HepG2 (cell line): ENCODE results near the gene GRIN3B. TPM values are rescaled to one million over a fixed set of nuclear protein-coding genes. Genes with fewer than 3 reads are reported as not detected.

Experiments
- AKNA ChIP-seq: sonication (generic); formaldehyde crosslinking; IDR thresholded peaks from 2 replicates; pipeline ENCODE4 v1.4.0; 2020; ENCODE audit warnings: missing genetic modification reagents, borderline replicate concordance
- GLI4 ChIP-seq: sonication (generic); formaldehyde crosslinking; IDR thresholded peaks from 2 replicates; pipeline ENCODE4 v1.5.1; 2020; ENCODE audit warnings: missing genetic modification reagents, mild to moderate bottlenecking, moderate library complexity, borderline replicate concordance
- HINFP ChIP-seq: sonication (generic); formaldehyde crosslinking; IDR thresholded peaks from 2 replicates; pipeline ENCODE4 v1.4.0; 2020; ENCODE audit warnings: low read depth, mild to moderate bottlenecking, missing genetic modification reagents
- HNRNPH1 ChIP-seq: fragments of 200-400 bp; formaldehyde crosslinking; optimal IDR thresholded peaks from 2 replicates; pipeline ENCODE3; 2017; ENCODE audit warnings: mild to moderate bottlenecking, low read depth, low read length
- IRX3 ChIP-seq: sonication (generic); formaldehyde crosslinking; IDR thresholded peaks from 2 replicates; pipeline ENCODE4 v1.8.1; 2023; ENCODE audit warnings: mild to moderate bottlenecking, low read depth, missing genetic modification reagents, borderline replicate concordance
- MAFF ChIP-seq: IDR thresholded peaks from 2 replicates; pipeline ENCODE4 v1.6.1; 2011; ENCODE audit warnings: low read depth, low read length, improper control_type of control experiment
- NR2F2 ChIP-seq: IDR thresholded peaks from 2 replicates; pipeline ENCODE4 v1.6.1; 2012; ENCODE audit warnings: low read depth, inconsistent platforms, borderline replicate concordance
- NRL ChIP-seq: sonication (generic); formaldehyde crosslinking; IDR thresholded peaks from 2 replicates; pipeline ENCODE4 v1.5.0; 2020; ENCODE audit warnings: missing genetic modification reagents, mild to moderate bottlenecking, moderate library complexity, borderline replicate concordance
- PHB2 ChIP-seq: fragments of 450-650 bp; IDR thresholded peaks from 2 replicates; pipeline ENCODE4 v1.6.1; 2018; ENCODE audit not compliant: partially characterized antibody
- SMAD1 ChIP-seq: sonication (generic); formaldehyde crosslinking; IDR thresholded peaks from 2 replicates; pipeline ENCODE4 v1.4.0; 2020; ENCODE audit warnings: missing genetic modification reagents, low read depth, mild to moderate bottlenecking, borderline replicate concordance
- SOX6 ChIP-seq, 2 experiments: fragments of 450-650 bp in 1 of 2; sonication (generic) in 1 of 2; formaldehyde crosslinking in 1 of 2; IDR thresholded peaks; 2 replicates each; pipeline versions ENCODE4 v1.4.0 to v1.6.1; 2017 to 2020; ENCODE audit warnings: antibody characterized with exemption in 1 of 2, mild to moderate bottlenecking in 1 of 2, missing genetic modification reagents in 1 of 2
- TCF7L2 ChIP-seq: IDR thresholded peaks from 2 replicates; pipeline ENCODE4 v1.6.1; 2011; ENCODE audit warnings: mild to moderate bottlenecking, low read depth, low read length, moderate library complexity
- TOE1 ChIP-seq: sonication (generic); formaldehyde crosslinking; IDR thresholded peaks from 2 replicates; pipeline ENCODE4 v1.4.0; 2020; ENCODE audit warnings: mild to moderate bottlenecking, missing genetic modification reagents
- U2AF1 ChIP-seq: fragments of 200-400 bp; formaldehyde crosslinking; optimal IDR thresholded peaks from 2 replicates; pipeline ENCODE3; 2017; ENCODE audit warnings: mild to moderate bottlenecking, low read depth, low read length
- ZBTB1 ChIP-seq: sonication (generic); formaldehyde crosslinking; IDR thresholded peaks from 2 replicates; pipeline ENCODE4 v1.4.0; 2020; ENCODE audit warnings: missing genetic modification reagents, borderline replicate concordance
- ZFX ChIP-seq: sonication (generic); formaldehyde crosslinking; IDR thresholded peaks from 2 replicates; pipeline ENCODE4 v1.4.0; 2020; ENCODE audit warnings: mild to moderate bottlenecking, low read depth, missing genetic modification reagents, moderate library complexity
- ZMYM3 ChIP-seq: sonication (generic); formaldehyde crosslinking; IDR thresholded peaks from 2 replicates; pipeline ENCODE4 v1.5.1; 2020; ENCODE audit warnings: mild to moderate bottlenecking, missing genetic modification reagents
- ZNF138 ChIP-seq: sonication (generic); formaldehyde crosslinking; IDR thresholded peaks from 2 replicates; pipeline ENCODE4 v1.5.0; 2020; ENCODE audit warnings: mild to moderate bottlenecking, low read depth, missing genetic modification reagents
- ZNF326 ChIP-seq: sonication (generic); formaldehyde crosslinking; IDR thresholded peaks from 2 replicates; pipeline ENCODE4 v1.4.0; 2020; ENCODE audit warnings: missing genetic modification reagents, borderline replicate concordance
- ZNF530 ChIP-seq: sonication (generic); formaldehyde crosslinking; IDR thresholded peaks from 2 replicates; pipeline ENCODE4 v1.5.0; 2020; ENCODE audit warnings: low read depth, mild to moderate bottlenecking, missing genetic modification reagents
- ZNF562 ChIP-seq: sonication (generic); formaldehyde crosslinking; IDR thresholded peaks from 2 replicates; pipeline ENCODE4 v1.8.0; 2022; ENCODE audit warnings: missing genetic modification reagents, borderline replicate concordance
- ZNF766 ChIP-seq: sonication (generic); formaldehyde crosslinking; IDR thresholded peaks from 2 replicates; pipeline ENCODE4 v1.5.0; 2020; ENCODE audit warnings: missing genetic modification reagents, borderline replicate concordance
- ZNF839 ChIP-seq: sonication (generic); formaldehyde crosslinking; IDR thresholded peaks from 2 replicates; pipeline ENCODE4 v1.4.0; 2020; ENCODE audit warnings: missing genetic modification reagents, mild to moderate bottlenecking, borderline replicate concordance
- ZSCAN22 ChIP-seq: sonication (generic); formaldehyde crosslinking; IDR thresholded peaks from 2 replicates; pipeline ENCODE4 v1.4.0; 2020; ENCODE audit warnings: mild to moderate bottlenecking, missing genetic modification reagents
- polyA plus RNA-seq, 8 experiments: library from polyadenylated mRNA; depleted of rRNA in 3 of 8; stranded (reverse) in 7 of 8; unstranded in 1 of 8; fragments of >200 nt; fragmentation: Illumina TruSeq in 4 of 8; extraction: Trizol in 4 of 8; gene quantifications; 2 replicates each; pipeline versions ENCODE4 v1.2.1 to v1.2.3, GENCODE V29; 2011 to 2016; ENCODE audit warnings: low read depth in 4 of 8, missing spikeins in 1 of 8, mixed read lengths in 1 of 8; ENCODE audit not compliant: insufficient read depth in 1 of 8
- total RNA-seq, 5 experiments: library from RNA; depleted of rRNA; stranded (reverse); fragments of >200 nt; fragmentation: Illumina TruSeq; extraction: Trizol; gene quantifications; 2 replicates each; pipeline ENCODE4 v1.2.3, GENCODE V29; 2016; ENCODE audit warnings: low read depth in 1 of 5

GRIN3B gene
- total and polyA plus RNA-seq, 2 of the 13 experiments (the other 11 are each of a cell fraction or from before 2014, with no cell fraction given): 0.07 to 0.20 TPM

GRCh38 chr19:1039646-1040475 is 39.6 kb downstream of the GRIN3B start, which contains the start of gene ABCA7 (continued):
- no peak for TF ChIP-seq TCF7L2
- no peak for TF ChIP-seq ZNF839 (CRISPR knock-in tag)
- TF ChIP-seq SOX6 (IDR thresholded peaks at IDR 0.05): no peak
- peak; percentile 36; the same call in 1 of the 2 replicates for TF ChIP-seq SOX6 (CRISPR knock-in tag; IDR thresholded peaks at IDR 0.05)
- no peak for TF ChIP-seq AKNA (CRISPR knock-in tag)
- no peak for TF ChIP-seq IRX3 (CRISPR knock-in tag)
- no peak for TF ChIP-seq MAFF
- TF ChIP-seq GLI4 (CRISPR knock-in tag): 0 out of 2 replicates have a peak, but pooled peaks have one; percentile 55
- TF ChIP-seq U2AF1: no peak
- no peak; the same call in 1 of the 2 replicates for TF ChIP-seq NRL (CRISPR knock-in tag)
- TF ChIP-seq TOE1 (CRISPR knock-in tag): no peak
- no peak for TF ChIP-seq ZNF562 (CRISPR knock-in tag)
- no peak for TF ChIP-seq SMAD1 (CRISPR knock-in tag)
- TF ChIP-seq PHB2: no peak
- TF ChIP-seq ZBTB1 (CRISPR knock-in tag): no peak
- peak; percentile 17; the same call in 1 of the 2 replicates for TF ChIP-seq ZMYM3
- no peak for TF ChIP-seq ZSCAN22 (CRISPR knock-in tag)
- TF ChIP-seq HINFP (CRISPR knock-in tag): no peak; the same call in 1 of the 2 replicates
- no peak for TF ChIP-seq ZNF766 (CRISPR knock-in tag)
- TF ChIP-seq ZFX (CRISPR knock-in tag): peak; percentile 68
- no peak for TF ChIP-seq ZNF138
- no peak for TF ChIP-seq ZNF530 (CRISPR knock-in tag)
- TF ChIP-seq NR2F2: no peak; the same call in 1 of the 2 replicates
- no peak for TF ChIP-seq ZNF326 (CRISPR knock-in tag)
- TF ChIP-seq HNRNPH1: no peak
